ENCODE measurements around the gene PES1.

- TF ChIP-seq POLR2AphosphoS5 (IDR thresholded peaks at IDR 0.05; ENCODE audit: insufficient read depth, low read depth, low read length), result no peak
- TF ChIP-seq POLR2A (IDR thresholded peaks at IDR 0.05; ENCODE audit: low read depth, low read length), result no peak
- no peak for TF ChIP-seq CTCF (IDR thresholded peaks at IDR 0.05; ENCODE audit: extremely low read depth in 1 of 2, insufficient read depth in 1 of 2, low read depth in 1 of 2, low read length in 2 of 2)
- no peak for TF ChIP-seq MAX (IDR thresholded peaks at IDR 0.05; ENCODE audit: insufficient read depth, insufficient read length)
- no peak for TF ChIP-seq EZH2 (IDR thresholded peaks at IDR 0.05; ENCODE audit: borderline replicate concordance, low read depth, low read length, severe bottlenecking)
- TF ChIP-seq FOS (IDR thresholded peaks at IDR 0.05; ENCODE audit: borderline replicate concordance, insufficient read depth, low read length), result no peak
- no peak for TF ChIP-seq JUN (IDR thresholded peaks at IDR 0.05; ENCODE audit: borderline replicate concordance, insufficient read depth, insufficient read length, low read depth)
- TF ChIP-seq GATA2 (IDR thresholded peaks at IDR 0.05; ENCODE audit: insufficient read depth, insufficient read length, low read depth, low read length), result no peak
- no peak for TF ChIP-seq MYC (IDR thresholded peaks at IDR 0.05; ENCODE audit: low read depth, low read length)
Measured at GRCh38 chr22:30559889-30560288, 31.8 kb downstream of the PES1 start.

Measured in endothelial cell of umbilical vein (primary cell).